Astrocyte of the cerebellum (primary cell): ENCODE measurements around the gene RGS3.

Source experiments
- DNase-seq: peaks from one replicate; pipeline ENCODE4 v3.0.0-alpha.2; 2011; ENCODE audit warnings: low read depth
- H3K4me3 ChIP-seq: 2 replicates; pipeline ENCODE4 v1.5.1; 2011; ENCODE audit warnings: mild to moderate bottlenecking, low read depth, low read length, moderate library complexity
- in situ Hi-C: cut with HindIII; loops from 2 replicates; pipeline ENCODE4 v1.10.0; 2017; ENCODE audit warnings: low sequenced_read_pairs
- TF ChIP-seq, protein P1 (sequence below): IDR thresholded peaks from 2 replicates; pipeline ENCODE4 v1.5.1; 2012; ENCODE audit warnings: low read length, low read depth, moderate library complexity, mild to moderate bottlenecking; ENCODE audit errors: missing control alignments

RGS3 gene

GRCh38 chr9:113569472-113570060 is 106.0 kb downstream of the RGS3 start:
- TF ChIP-seq, protein P1, sequence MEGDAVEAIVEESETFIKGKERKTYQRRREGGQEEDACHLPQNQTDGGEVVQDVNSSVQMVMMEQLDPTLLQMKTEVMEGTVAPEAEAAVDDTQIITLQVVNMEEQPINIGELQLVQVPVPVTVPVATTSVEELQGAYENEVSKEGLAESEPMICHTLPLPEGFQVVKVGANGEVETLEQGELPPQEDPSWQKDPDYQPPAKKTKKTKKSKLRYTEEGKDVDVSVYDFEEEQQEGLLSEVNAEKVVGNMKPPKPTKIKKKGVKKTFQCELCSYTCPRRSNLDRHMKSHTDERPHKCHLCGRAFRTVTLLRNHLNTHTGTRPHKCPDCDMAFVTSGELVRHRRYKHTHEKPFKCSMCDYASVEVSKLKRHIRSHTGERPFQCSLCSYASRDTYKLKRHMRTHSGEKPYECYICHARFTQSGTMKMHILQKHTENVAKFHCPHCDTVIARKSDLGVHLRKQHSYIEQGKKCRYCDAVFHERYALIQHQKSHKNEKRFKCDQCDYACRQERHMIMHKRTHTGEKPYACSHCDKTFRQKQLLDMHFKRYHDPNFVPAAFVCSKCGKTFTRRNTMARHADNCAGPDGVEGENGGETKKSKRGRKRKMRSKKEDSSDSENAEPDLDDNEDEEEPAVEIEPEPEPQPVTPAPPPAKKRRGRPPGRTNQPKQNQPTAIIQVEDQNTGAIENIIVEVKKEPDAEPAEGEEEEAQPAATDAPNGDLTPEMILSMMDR = no peak
- no peak for DNase-seq
- no peak overlapping the region for H3K4me3 ChIP-seq
- in situ Hi-C loops = no loop called here

GRCh38 chr9:113570106-113570505 is 106.6 kb downstream of the RGS3 start:
- no peak for DNase-seq
- in situ Hi-C loops = no loop called here
- H3K4me3 ChIP-seq = no peak overlapping the region
- TF ChIP-seq, protein P1 = no peak

DNA sequence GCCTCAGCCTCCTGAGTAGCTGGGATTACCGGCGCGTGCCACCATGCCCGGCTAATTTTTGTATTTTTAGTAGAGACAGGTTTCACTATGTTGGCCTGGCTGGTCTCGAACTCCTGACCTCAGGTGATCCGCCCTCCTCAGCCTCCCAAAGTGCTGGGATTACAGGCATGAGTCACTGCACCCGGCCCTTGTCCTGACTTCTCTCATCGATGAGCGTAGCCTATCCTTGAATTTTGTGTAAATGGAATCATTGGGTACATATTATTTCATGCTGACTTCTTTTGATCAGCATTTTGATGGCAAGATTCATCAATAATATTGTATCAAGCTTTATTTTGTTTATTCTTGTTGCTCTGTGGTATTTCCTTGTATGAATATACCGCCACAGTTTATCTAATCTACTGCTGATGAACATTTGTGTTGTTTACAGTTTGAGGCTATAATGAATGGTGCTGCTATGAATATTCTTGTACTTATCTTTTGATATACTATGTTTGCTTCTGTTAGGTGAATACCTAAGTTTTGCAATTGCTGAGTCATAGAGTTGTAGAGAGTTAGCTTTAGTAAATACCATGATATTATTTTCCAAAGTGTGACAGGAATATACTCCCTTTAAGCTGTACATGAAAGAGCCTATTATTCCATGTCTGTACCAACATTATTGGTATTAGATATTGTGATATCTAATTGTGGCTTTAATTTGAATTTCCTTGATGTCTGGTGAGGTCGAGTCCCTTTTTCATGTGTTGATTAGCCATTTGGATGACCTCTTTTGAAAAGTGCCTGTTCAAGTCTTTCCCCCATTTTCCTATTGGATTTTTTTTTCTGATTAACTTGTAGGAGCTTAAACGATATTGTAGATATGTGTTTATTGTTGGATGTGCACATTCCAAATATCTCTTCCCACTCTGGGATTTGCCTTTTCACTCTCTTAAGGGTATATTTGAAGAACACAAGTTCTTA is 107.5 kb downstream of the RGS3 start:
- in situ Hi-C loops = no loop called here
- TF ChIP-seq, protein P1 = no peak
- no peak overlapping the region for H3K4me3 ChIP-seq
- no peak for DNase-seq

- in situ Hi-C loops = no loop called here
- DNase-seq = no peak
- TF ChIP-seq, protein P1 = no peak
Observed at GRCh38 chr9:113572076-113572861, 108.7 kb downstream of the RGS3 start.

GRCh38 chr9:113573046-113573958 is 109.8 kb downstream of the RGS3 start:
- in situ Hi-C loops = no loop called here
- no peak for DNase-seq
- TF ChIP-seq, protein P1 = no peak
- H3K4me3 ChIP-seq = no peak overlapping the region

More at GRCh38 chr9:113572076-113572861, 108.7 kb downstream of the RGS3 start:
- no peak overlapping the region for H3K4me3 ChIP-seq
